Smooth muscle cell (in vitro differentiated cells): Measurements from ENCODE around the gene RASSF8. TPM values are rescaled to one million over a fixed set of nuclear protein-coding genes. Genes with fewer than 3 reads are reported as not detected.

Experiments used
- DNase-seq: peaks from one replicate; lab custom pipeline; 2025; ENCODE audit not compliant: unreplicated experiment; lab: John Stamatoyannopoulos, UW
- H2AFZ ChIP-seq: fragments of 200-600 bp; sonication (generic); 2 replicates; pipeline ENCODE4 v1.6.0; 2016; ENCODE audit warnings: antibody characterized with exemption, low read depth, mild to moderate bottlenecking
- H3F3A ChIP-seq: fragments of 200-600 bp; sonication (generic); 2 replicates; pipeline ENCODE4 v1.6.0; 2017; ENCODE audit warnings: antibody characterized with exemption, low read depth
- H3K27ac ChIP-seq: fragments of 200-600 bp; sonication (generic); 2 replicates; pipeline ENCODE4 v1.5.1; 2016; ENCODE audit warnings: low read depth, mild to moderate bottlenecking
- H3K27me3 ChIP-seq: fragments of 200-600 bp; sonication (generic); 2 replicates; pipeline ENCODE4 v1.6.1; 2016; ENCODE audit warnings: low read depth, mild to moderate bottlenecking
- H3K36me3 ChIP-seq: fragments of 200-600 bp; sonication (generic); 2 replicates; pipeline ENCODE4 v1.5.1; 2016; ENCODE audit warnings: low read depth
- H3K4me1 ChIP-seq: fragments of 200-600 bp; sonication (generic); 2 replicates; pipeline ENCODE4 v1.5.1; 2016; ENCODE audit warnings: low read depth
- H3K4me2 ChIP-seq: fragments of 200-600 bp; sonication (generic); 2 replicates; pipeline ENCODE4 v1.6.0; 2016; ENCODE audit warnings: mild to moderate bottlenecking
- H3K4me3 ChIP-seq: fragments of 200-600 bp; sonication (generic); 2 replicates; pipeline ENCODE4 v1.5.1; 2016; ENCODE audit warnings: mild to moderate bottlenecking
- H3K79me2 ChIP-seq: fragments of 200-600 bp; sonication (generic); 2 replicates; pipeline ENCODE4 v1.6.0; 2016; ENCODE audit warnings: low read depth, mild to moderate bottlenecking
- H3K9ac ChIP-seq: fragments of 200-600 bp; sonication (generic); 2 replicates; pipeline ENCODE4 v1.6.0; 2016; ENCODE audit warnings: low read depth
- H3K9me3 ChIP-seq: fragments of 200-600 bp; sonication (generic); replicated peaks from 2 replicates; pipeline ENCODE4 v1.5.1; 2016; ENCODE audit warnings: low read depth
- H4K20me1 ChIP-seq: fragments of 200-600 bp; sonication (generic); 2 replicates; pipeline ENCODE4 v1.6.0; 2016; ENCODE audit warnings: low read depth
- CTCF ChIP-seq: fragments of 200-600 bp; sonication (generic); IDR thresholded peaks from 2 replicates; pipeline ENCODE4 v1.5.1; 2017; ENCODE audit warnings: borderline replicate concordance, mild to moderate bottlenecking, antibody characterized with exemption; ENCODE audit not compliant: insufficient read depth, poor library complexity, severe bottlenecking
- WGBS: methylation state at CpG from one replicate; pipeline ENCODE4 v1.1.7; 2016; ENCODE audit warnings: low lambda C conversion rate; 5-methylcytosine and 5-hydroxymethylcytosine counted together
- polyA plus RNA-seq: library from polyadenylated mRNA; unstranded; fragments of >200 nt; fragmentation: Nextera tagmentation; extraction: Ambion mirVana; gene quantifications from 2 replicates; pipeline ENCODE4 v1.2.1, GENCODE V29; 2016
- total RNA-seq: library from RNA; depleted of rRNA; stranded (reverse); fragments of >200 nt; gene quantifications from 2 replicates; pipeline ENCODE4 v1.2.3, GENCODE V29; 2014

The RASSF8 gene
- total and polyA plus RNA-seq, 2 experiments from 2014 or later, result 9.8 to 29.8 TPM

GRCh38 chr12:25950329-25951115 is 8.0 kb upstream of the RASSF8 start:
- H3K27ac ChIP-seq, result no peak overlapping the region
- H2AFZ ChIP-seq, result no peak overlapping the region
- H3K4me2 ChIP-seq, result no peak overlapping the region
- H4K20me1 ChIP-seq, result no peaks in the 10 kb centered on the region
- H3K4me3 ChIP-seq, result no peak overlapping the region
- no peaks in the 10 kb centered on the region for H3F3A ChIP-seq
- H3K9ac ChIP-seq, result no peak overlapping the region
- WGBS, result 89% methylated on average over 6 of the region's 6 CpGs
- TF ChIP-seq CTCF, result no peak
- no peaks in the 10 kb centered on the region for H3K27me3 ChIP-seq
- DNase-seq, result no peak
- no peaks in the 10 kb centered on the region for H3K4me1 ChIP-seq
- H3K36me3 ChIP-seq, result peaks cover 4% of the 10 kb centered on the region
- H3K79me2 ChIP-seq, result no peaks in the 10 kb centered on the region
- H3K9me3 ChIP-seq, result no peaks in the 10 kb centered on the region

- H3K27me3 ChIP-seq, result no peaks in the 10 kb centered on the region
- H2AFZ ChIP-seq, result peak overlapping the region; percentile 89
- H3K9me3 ChIP-seq, result no peaks in the 10 kb centered on the region
- H3K79me2 ChIP-seq, result peaks cover 30% of the 10 kb centered on the region
- TF ChIP-seq CTCF, result no peak
- peaks cover 32% of the 10 kb centered on the region for H4K20me1 ChIP-seq
- H3K9ac ChIP-seq, result peak overlapping the region; percentile 93
- H3K27ac ChIP-seq, result peak overlapping the region; percentile 97
- H3F3A ChIP-seq, result peaks cover 6% of the 10 kb centered on the region
- H3K4me3 ChIP-seq, result peak overlapping the region; percentile 65
- peak overlapping the region; percentile 95 for H3K4me2 ChIP-seq
- DNase-seq, result peak; percentile 71
- H3K4me1 ChIP-seq, result peaks cover 11% of the 10 kb centered on the region
- H3K36me3 ChIP-seq, result peaks cover 4% of the 10 kb centered on the region
- 1% methylated on average over 38 of the region's 38 CpGs for WGBS
These were observed 572 bp upstream of the RASSF8 start for GRCh38 chr12:25957793-25958427.

- Histone ChIP-seq H4K20me1 (peaks cover 45% of the 10 kb centered on the region), H3K79me2 (peaks cover 44% of the 10 kb centered on the region), H3K4me2 (peak overlapping the region; percentile 88), H3K4me3 (peak overlapping the region; percentile 65), H3K36me3 (peaks cover 4% of the 10 kb centered on the region), H3K27ac (peak overlapping the region; percentile 87), H2AFZ (peak overlapping the region; percentile 79), H3K27me3 (no peaks in the 10 kb centered on the region), H3K9ac (peak overlapping the region; percentile 82), H3F3A (peaks cover 6% of the 10 kb centered on the region), H3K4me1 (peaks cover 11% of the 10 kb centered on the region), H3K9me3 (no peaks in the 10 kb centered on the region)
- DNase-seq, result peak; percentile 62
- WGBS, result under 1% methylated on average over 36 of the region's 57 CpGs
- TF ChIP-seq CTCF, result no peak
These were observed 834 bp downstream of the RASSF8 start for GRCh38 chr12:25959071-25959961.
